Smooth muscle cell (in vitro differentiated cells): ENCODE data around the gene RTN4R. TPM values are rescaled to one million over a fixed set of nuclear protein-coding genes. Genes with fewer than 3 reads are reported as not detected.
"Not testable (repeated sequence)": the region's sequence is repeated elsewhere in the genome, so short reads cannot be mapped to it uniquely, and the experiment has no call there.

ENCODE experiments used
- DNase-seq: peaks from one replicate; lab custom pipeline; 2025; ENCODE audit not compliant: unreplicated experiment; lab: John Stamatoyannopoulos, UW
- H2AFZ ChIP-seq: fragments of 200-600 bp; sonication (generic); 2 replicates; pipeline ENCODE4 v1.6.0; 2016; ENCODE audit warnings: antibody characterized with exemption, low read depth, mild to moderate bottlenecking
- H3F3A ChIP-seq: fragments of 200-600 bp; sonication (generic); 2 replicates; pipeline ENCODE4 v1.6.0; 2017; ENCODE audit warnings: antibody characterized with exemption, low read depth
- H3K27ac ChIP-seq: fragments of 200-600 bp; sonication (generic); 2 replicates; pipeline ENCODE4 v1.5.1; 2016; ENCODE audit warnings: low read depth, mild to moderate bottlenecking
- H3K27me3 ChIP-seq: fragments of 200-600 bp; sonication (generic); 2 replicates; pipeline ENCODE4 v1.6.1; 2016; ENCODE audit warnings: low read depth, mild to moderate bottlenecking
- H3K36me3 ChIP-seq: fragments of 200-600 bp; sonication (generic); 2 replicates; pipeline ENCODE4 v1.5.1; 2016; ENCODE audit warnings: low read depth
- H3K4me1 ChIP-seq: fragments of 200-600 bp; sonication (generic); 2 replicates; pipeline ENCODE4 v1.5.1; 2016; ENCODE audit warnings: low read depth
- H3K4me2 ChIP-seq: fragments of 200-600 bp; sonication (generic); 2 replicates; pipeline ENCODE4 v1.6.0; 2016; ENCODE audit warnings: mild to moderate bottlenecking
- H3K4me3 ChIP-seq: fragments of 200-600 bp; sonication (generic); 2 replicates; pipeline ENCODE4 v1.5.1; 2016; ENCODE audit warnings: mild to moderate bottlenecking
- H3K79me2 ChIP-seq: fragments of 200-600 bp; sonication (generic); 2 replicates; pipeline ENCODE4 v1.6.0; 2016; ENCODE audit warnings: low read depth, mild to moderate bottlenecking
- H3K9ac ChIP-seq: fragments of 200-600 bp; sonication (generic); 2 replicates; pipeline ENCODE4 v1.6.0; 2016; ENCODE audit warnings: low read depth
- H3K9me3 ChIP-seq: fragments of 200-600 bp; sonication (generic); replicated peaks from 2 replicates; pipeline ENCODE4 v1.5.1; 2016; ENCODE audit warnings: low read depth
- H4K20me1 ChIP-seq: fragments of 200-600 bp; sonication (generic); 2 replicates; pipeline ENCODE4 v1.6.0; 2016; ENCODE audit warnings: low read depth
- WGBS: methylation state at CpG from one replicate; pipeline ENCODE4 v1.1.7; 2016; ENCODE audit warnings: low lambda C conversion rate; 5-methylcytosine and 5-hydroxymethylcytosine counted together
- polyA plus RNA-seq: library from polyadenylated mRNA; unstranded; fragments of >200 nt; fragmentation: Nextera tagmentation; extraction: Ambion mirVana; gene quantifications from 2 replicates; pipeline ENCODE4 v1.2.1, GENCODE V29; 2016
- total RNA-seq: library from RNA; depleted of rRNA; stranded (reverse); fragments of >200 nt; gene quantifications from 2 replicates; pipeline ENCODE4 v1.2.3, GENCODE V29; 2014
- TF ChIP-seq, protein P1 (sequence below): fragments of 200-600 bp; sonication (generic); IDR thresholded peaks from 2 replicates; pipeline ENCODE4 v1.5.1; 2017; ENCODE audit warnings: borderline replicate concordance, mild to moderate bottlenecking, antibody characterized with exemption; ENCODE audit not compliant: insufficient read depth, poor library complexity, severe bottlenecking

RTN4R gene
- total and polyA plus RNA-seq, 2 experiments from 2014 or later = 1.8 to 4.7 TPM

DNA sequence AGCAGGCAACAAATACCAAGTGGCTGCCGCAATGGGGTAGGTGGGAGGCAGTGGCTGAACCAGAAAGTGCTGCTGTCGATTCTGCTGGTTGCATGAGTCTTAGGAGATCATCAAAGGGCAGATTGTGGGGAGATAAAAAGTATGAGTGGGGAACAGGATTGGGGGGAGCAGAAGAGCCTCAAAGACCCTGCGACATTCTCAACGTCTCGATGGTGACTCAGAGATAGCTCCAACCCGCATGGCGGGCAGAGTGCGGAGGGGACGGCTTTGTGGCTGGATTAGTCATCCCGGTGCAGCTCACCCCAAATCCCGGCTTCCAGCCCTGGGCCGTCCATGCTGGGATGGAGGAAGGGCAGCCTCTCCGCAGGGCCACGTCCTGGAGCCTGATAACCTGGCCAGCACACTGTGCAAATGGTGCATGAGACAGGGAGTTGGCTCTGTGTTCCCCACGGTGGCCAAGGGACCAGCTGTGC is 11.6 kb upstream of the RTN4R start:
- 24% methylated on average over 15 of the region's 15 CpGs for WGBS
- Histone ChIP-seq H3K27ac (no peak overlapping the region), H3K4me1 (no peaks in the 10 kb centered on the region), H3F3A (no peaks in the 10 kb centered on the region), H3K9me3 (no peaks in the 10 kb centered on the region), H3K9ac (no peak overlapping the region), H2AFZ (no peak overlapping the region), H3K79me2 (no peaks in the 10 kb centered on the region), H3K4me3 (no peak overlapping the region), H4K20me1 (no peaks in the 10 kb centered on the region), H3K4me2 (no peak overlapping the region), H3K27me3 (no peaks in the 10 kb centered on the region), H3K36me3 (no peaks in the 10 kb centered on the region)
- TF ChIP-seq, protein P1, sequence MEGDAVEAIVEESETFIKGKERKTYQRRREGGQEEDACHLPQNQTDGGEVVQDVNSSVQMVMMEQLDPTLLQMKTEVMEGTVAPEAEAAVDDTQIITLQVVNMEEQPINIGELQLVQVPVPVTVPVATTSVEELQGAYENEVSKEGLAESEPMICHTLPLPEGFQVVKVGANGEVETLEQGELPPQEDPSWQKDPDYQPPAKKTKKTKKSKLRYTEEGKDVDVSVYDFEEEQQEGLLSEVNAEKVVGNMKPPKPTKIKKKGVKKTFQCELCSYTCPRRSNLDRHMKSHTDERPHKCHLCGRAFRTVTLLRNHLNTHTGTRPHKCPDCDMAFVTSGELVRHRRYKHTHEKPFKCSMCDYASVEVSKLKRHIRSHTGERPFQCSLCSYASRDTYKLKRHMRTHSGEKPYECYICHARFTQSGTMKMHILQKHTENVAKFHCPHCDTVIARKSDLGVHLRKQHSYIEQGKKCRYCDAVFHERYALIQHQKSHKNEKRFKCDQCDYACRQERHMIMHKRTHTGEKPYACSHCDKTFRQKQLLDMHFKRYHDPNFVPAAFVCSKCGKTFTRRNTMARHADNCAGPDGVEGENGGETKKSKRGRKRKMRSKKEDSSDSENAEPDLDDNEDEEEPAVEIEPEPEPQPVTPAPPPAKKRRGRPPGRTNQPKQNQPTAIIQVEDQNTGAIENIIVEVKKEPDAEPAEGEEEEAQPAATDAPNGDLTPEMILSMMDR = no peak
- DNase-seq = no peak

DNA sequence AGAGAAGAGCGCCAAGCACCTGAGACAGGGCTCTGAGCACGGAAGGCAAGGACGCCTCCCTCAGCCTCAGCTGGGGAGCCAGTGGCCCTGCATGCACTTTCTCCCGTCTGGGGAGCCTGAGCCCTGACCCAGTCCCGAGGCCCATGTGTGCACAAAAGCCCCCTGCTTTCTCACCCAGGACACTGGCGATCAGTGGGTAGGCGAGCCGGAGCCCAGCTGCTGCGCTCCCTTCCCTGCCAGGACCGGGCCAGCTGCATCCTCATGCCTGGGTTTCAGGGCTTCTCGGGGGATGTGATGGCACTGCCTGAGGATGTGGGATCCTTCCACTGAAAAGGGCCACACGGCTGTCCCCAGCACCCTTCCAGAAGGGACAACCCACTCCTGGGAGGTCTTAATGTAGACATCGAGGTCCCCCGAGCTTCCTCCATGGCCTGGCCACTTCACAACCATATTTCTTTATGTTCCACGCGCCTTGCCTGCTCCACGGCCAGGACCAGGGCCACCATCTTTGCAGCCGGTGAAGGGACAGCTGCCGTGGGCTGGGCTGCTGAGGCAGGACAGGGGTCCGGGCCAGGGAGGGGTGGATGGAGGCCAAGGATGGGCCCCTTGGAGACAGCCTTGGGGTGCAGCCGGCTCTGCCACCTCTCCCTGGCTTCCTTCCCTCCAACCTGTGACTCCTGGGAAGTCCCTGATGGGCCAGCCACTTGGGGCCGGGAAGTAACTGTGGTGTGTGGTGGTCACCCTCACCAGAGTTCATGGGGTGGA is 10.8 kb upstream of the RTN4R start:
- not testable (repeated sequence) for H3F3A ChIP-seq, H3K27me3 ChIP-seq, H3K27ac ChIP-seq, H3K79me2 ChIP-seq, H3K9ac ChIP-seq, H3K4me3 ChIP-seq, H3K36me3 ChIP-seq, H3K4me1 ChIP-seq, H3K9me3 ChIP-seq, DNase-seq, H2AFZ ChIP-seq, H3K4me2 ChIP-seq, H4K20me1 ChIP-seq
- WGBS = 91% methylated on average over 18 of the region's 22 CpGs

DNA sequence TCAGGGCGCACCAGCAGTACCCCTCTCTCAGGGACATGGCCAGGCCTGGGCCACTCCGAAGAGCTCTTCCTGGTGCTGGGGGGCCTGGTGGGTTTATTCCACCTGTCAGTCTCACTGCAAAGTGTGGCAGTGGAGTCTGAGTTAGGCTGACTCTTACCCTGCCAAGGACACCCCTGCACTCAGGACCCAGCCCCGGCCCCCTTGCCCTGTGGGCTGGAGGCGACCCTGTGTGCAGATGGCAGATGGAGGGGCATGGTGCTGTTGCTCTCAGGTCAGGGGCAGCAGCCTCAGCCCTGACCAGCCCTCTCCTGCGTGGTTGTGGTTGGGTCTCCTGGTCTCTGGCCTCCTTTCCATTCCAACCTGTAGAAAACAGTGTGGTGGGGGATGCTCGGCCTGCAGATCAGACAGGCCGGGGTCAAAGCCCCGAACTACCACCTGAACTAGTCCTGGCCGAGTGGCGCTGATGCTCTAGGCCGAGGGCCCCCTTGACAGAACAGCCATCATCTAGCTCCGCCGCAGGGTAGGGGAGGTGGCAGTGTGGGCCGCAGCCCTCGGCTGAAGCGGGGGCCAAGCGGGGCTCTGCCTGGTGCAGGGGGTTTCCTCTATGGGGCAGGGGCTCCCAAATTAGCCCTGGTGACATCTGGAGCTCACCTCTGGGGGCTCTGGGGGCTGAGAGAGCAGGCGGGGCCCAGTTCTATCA is 10.0 kb upstream of the RTN4R start:
- H2AFZ ChIP-seq, H3K36me3 ChIP-seq, H3F3A ChIP-seq, H3K4me2 ChIP-seq, H3K9me3 ChIP-seq, H4K20me1 ChIP-seq, H3K4me1 ChIP-seq, H3K79me2 ChIP-seq, H3K27ac ChIP-seq, H3K4me3 ChIP-seq, H3K27me3 ChIP-seq, DNase-seq, H3K9ac ChIP-seq: not testable (repeated sequence)
- 91% methylated on average over 17 of the region's 18 CpGs for WGBS

DNA sequence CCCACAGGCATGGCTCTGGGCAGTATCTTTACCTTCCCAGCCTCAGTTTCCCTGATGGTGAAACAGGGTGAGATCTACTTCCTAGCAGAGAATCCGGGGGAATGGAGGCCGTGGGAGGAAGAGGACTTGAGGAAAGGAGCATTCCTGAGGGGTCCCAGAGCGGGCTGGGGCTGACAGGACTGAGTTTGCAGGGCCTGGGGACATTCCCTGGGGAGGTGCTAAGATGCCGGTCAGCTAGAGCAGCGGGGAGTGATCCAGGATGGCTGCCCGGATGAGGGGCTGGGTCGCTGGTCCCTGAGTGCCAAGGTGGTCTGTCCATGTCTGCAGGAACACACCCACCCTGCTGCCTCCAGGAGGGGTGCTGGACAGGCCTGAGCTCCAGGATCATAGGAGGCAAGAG is 8.3 kb upstream of the RTN4R start:
- no peak overlapping the region for H3K4me3 ChIP-seq
- no peaks in the 10 kb centered on the region for H3K79me2 ChIP-seq
- no peaks in the 10 kb centered on the region for H3K27me3 ChIP-seq
- no peaks in the 10 kb centered on the region for H3K4me1 ChIP-seq
- TF ChIP-seq, protein P1 = no peak
- no peak overlapping the region for H3K4me2 ChIP-seq
- no peak overlapping the region for H3K9ac ChIP-seq
- H3F3A ChIP-seq = no peaks in the 10 kb centered on the region
- H2AFZ ChIP-seq = no peak overlapping the region
- H3K36me3 ChIP-seq = no peaks in the 10 kb centered on the region
- no peak for DNase-seq
- 88% methylated on average over 7 of the region's 7 CpGs for WGBS
- H3K27ac ChIP-seq = no peak overlapping the region
- H4K20me1 ChIP-seq = no peaks in the 10 kb centered on the region
- H3K9me3 ChIP-seq = no peaks in the 10 kb centered on the region
